Activated T-cell treated with anti-CD3 and anti-CD28 coated beads for 1 hour (primary cell): Measurements from ENCODE around the gene TMBIM1.

Experiments
- DNase-seq: peaks from one replicate; pipeline ENCODE4 v3.0.0-alpha.2; 2020; ENCODE audit warnings: low read depth

The TMBIM1 gene

GRCh38 chr2:218272531-218273212 is 19.6 kb downstream of the TMBIM1 start:
- peak; percentile 75 for DNase-seq

DNA sequence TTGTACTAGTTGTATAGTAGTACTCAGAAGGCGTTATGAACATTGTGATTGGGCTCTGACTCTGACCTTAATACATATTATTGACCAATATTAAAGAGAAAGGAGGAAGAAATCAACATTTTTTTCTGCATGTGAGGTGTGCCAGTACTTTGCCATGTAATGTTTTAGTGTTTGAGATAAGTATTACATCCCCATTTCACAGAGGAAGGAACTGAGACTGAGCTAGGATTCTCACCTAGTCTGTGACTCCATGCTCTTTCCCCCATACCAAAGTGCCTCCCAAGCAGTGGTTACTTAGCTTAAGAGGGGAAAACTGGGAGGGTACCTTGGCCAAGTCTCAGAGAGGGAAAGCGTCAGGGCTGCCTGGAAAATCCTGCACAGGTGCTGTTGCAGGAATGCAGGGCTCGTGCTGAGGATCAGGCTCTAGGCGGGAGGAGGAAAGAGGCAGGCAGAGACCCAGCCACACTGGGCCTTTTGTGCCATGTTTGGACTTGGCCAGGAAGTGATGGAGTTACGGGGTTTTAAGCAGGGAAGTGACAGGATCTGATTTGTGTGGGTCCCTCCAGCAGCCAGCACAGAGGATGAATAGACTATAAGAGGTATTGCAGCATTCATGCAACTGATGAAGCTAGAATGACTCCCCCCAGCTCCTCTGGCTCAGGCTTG is 20.3 kb downstream of the TMBIM1 start:
- no peak for DNase-seq

DNA sequence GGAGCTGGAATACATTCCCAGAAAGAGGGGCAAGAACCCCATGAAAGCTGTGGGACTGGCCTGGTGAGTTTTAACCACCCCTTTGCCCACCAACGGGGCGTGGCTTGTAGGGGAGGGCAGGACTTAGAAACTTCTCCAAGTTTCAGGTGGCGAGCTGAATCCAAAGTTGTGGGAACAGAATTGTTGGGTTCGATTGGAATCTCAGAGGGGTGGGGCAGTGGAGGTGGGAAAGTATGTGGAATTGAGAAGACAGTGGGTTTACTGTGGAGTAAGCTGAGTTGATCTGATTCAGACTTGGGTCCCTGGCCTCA is 20.9 kb downstream of the TMBIM1 start:
- no peak for DNase-seq

DNA sequence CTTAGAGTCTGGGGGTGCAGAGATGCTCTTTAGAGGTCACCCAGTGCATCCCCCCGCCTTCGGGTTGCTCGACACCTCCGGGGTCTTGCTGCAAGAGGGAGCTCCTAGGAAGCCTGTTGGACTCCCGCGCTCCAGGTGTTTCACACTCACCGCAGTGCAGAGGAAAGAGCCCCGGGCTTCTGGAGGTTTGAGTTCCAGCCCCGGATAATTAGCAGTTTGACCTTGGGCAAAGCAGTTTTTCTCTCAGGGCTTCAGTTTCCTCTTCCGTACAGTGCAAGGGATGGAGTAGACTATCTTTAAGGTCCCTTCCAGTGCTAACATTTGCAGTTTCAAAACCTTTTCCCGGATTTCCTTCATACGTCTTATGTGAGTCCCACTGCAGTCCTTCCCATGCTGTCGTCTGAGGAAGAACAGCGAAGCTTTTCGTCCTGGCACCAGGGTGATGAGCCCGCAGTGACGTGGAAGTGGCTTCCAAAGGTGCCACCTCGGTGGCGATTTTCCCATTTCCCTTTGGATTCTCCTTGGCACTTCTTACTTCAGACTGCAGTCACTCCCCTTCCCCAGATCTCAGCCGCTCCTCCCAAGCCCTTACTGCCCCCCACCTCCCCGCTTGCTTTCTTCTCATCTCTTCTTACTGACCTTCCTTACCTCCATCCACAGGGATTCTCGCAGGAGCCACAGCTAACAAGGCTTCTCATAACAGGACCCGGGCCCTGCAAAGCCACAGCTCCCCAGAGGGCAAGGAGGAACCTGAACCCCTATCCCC is 21.4 kb downstream of the TMBIM1 start:
- DNase-seq, result no peak

GRCh38 chr2:218269900-218270720 is 22.2 kb downstream of the TMBIM1 start, which contains the start of the genes AAMP and PNKD:
Gene AAMP (minus strand): TSS chr2:218270137. CDS start chr2:218270086, 51 bp downstream.
Gene PNKD (plus strand): TSS chr2:218270519. CDS start chr2:218270536, 17 bp downstream.
- peak; percentile 100 for DNase-seq

DNA sequence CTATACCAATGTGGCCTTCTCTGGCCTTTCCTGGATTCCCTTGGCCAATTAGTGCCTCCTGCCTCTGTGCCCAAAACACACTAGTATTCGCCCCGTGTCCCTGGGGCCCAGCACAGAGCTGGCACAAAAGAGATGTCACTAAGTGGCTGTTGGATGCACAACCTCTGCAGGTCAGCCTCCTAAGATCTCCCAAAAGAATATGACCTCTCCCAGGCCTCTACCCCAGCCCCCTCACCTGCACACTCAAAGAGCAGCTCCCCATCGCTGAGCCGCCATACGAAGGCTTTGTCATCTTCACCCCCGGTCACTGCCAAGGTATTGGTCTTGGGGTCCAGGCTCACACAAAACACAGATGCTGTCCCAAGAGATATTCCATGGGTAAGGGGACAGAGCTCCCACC is 25.0 kb downstream of the TMBIM1 start:
- DNase-seq, result no peak

- no peak for DNase-seq
These were observed 25.9 kb downstream of the TMBIM1 start for GRCh38 chr2:218266316-218266979.

DNA sequence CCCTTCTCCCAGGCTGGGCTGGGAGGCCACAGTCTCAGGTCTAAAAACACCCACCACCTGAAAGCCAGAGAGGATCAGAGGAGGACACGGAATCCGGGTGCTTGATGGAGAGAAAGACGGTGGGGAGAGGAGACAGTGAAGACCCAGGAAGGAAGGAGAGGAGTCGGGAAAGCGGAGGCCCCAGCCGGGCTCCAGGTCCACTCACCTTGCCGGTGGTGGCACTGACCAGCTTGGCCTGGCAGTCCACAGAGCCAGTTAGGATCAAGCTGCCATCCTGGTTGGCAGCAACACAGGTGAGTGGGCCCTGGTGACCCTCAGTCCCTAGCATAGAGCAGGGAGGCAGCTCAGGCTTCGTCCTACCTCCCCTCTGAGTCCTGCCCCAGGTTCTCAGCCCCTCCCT is 26.7 kb downstream of the TMBIM1 start:
- no peak for DNase-seq

GRCh38 chr2:218264773-218265561 is 27.3 kb downstream of the TMBIM1 start:
- DNase-seq, result no peak

DNA sequence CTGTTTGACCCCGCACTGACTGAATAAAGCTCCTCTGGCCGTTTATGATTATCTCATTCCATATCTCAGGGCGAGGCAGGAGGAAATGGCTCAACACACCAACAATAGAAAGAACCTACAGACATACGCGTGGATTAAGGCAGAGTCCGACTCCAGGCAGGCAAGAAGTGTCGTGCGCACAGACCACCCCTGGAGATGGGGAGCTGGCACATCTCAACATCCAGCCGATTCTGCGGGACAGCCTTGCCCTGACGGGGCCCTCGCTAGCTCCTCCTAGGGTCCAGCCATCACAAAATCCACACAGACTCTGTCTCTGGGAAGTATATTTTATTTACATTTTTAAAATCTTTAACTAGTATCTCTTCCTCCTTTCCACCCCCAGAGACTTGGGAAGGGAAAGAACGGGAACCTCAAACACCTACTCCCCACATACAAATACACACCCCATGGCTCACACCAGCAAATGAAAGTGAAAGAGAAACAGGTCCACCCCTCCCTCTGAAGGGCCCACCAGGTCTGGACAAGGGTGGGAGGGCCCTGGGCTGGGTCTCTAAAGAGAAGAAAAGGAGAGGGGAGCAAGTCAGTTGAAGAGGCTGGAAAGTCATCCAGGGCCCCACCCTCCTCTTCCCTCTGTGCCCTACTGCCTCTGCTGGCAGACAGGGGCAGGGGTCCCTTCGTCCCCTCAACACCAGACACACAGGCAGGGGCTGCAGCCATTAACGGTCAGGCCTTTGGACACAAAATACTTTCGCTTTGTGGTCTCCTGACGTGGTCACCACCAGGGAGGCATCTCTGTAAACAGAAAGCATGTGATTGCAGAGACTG is 28.3 kb downstream of the TMBIM1 start:
- no peak for DNase-seq

- DNase-seq, result no peak
These were observed 29.4 kb downstream of the TMBIM1 start for GRCh38 chr2:218262631-218263586.

DNA sequence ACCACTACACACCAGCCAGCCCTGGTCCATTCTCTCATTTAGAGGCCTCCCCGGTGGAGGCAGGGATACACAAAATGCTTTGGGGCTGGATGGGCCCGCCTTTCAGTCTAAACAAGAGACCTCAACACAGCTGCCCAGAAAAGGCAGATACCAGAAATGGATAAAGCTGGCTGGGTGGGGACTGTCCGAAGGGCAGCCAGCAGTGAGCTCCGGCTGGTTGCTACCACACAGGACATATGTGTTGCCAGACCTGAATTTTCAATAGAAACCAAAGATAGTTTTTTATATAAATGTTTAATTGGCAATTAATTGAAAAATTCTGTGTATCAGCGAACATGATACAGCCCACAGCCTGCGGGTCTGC is 30.1 kb downstream of the TMBIM1 start:
- DNase-seq, result no peak

- DNase-seq, result no peak
These were observed 30.7 kb downstream of the TMBIM1 start for GRCh38 chr2:218261423-218262236.

DNA sequence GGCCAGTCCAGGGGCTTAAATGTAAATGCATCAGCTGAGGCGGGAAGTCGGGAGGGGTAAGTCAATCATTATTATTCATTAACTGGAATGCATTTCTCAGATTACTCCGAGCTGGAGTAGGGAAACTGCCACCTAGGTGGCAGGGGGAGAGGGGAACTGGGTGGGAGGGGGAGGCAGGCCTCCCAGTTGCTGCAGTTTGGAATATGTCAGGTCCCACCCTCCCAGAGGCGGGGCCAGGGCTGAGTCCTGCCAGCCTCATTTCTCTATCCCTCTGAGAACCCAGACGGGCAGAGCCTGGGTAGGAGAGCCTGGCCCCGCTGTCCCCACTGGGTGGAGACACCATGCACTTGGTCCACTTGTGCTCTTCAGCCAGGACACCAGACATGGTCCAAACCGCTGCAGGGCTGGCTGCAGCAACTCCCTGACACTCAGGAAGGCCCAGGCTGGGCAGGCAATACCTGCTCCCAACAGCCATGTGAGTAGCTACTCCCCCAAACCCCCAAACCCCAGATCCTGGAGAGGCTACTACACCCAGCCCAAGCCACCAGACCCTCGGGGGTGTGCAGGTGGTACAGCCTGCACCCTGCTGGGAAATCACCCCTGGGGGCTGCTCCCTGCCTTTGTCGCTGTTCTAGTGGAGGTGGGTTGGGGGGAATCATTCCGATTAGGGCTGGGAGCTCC is 31.4 kb downstream of the TMBIM1 start, which contains the start of gene GPBAR1:
GPBAR1 (plus strand) TSS at position 274 of the 681 bp plus-strand sequence. CDS start 1,710 bp downstream, outside the sequence.
- no peak for DNase-seq

DNA sequence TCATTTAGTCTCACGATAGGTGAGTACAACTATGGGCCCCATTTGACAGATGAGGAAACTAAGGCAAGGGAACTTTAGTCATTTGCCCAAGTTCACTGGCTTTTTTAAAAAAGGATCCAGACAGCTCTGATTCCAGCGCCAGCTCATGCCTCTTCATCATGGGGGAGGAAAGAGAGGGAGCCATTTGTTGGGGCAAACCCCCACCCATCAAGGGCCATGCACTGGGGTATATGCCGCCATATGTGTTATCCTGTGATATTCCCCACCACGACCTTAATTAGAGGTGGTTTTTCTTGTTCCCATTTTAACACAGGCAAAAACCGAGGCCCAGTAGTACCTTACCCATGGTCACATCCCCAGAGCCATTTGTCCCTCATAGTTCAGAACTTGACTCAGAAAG is 32.1 kb downstream of the TMBIM1 start:
- DNase-seq, result no peak

DNA sequence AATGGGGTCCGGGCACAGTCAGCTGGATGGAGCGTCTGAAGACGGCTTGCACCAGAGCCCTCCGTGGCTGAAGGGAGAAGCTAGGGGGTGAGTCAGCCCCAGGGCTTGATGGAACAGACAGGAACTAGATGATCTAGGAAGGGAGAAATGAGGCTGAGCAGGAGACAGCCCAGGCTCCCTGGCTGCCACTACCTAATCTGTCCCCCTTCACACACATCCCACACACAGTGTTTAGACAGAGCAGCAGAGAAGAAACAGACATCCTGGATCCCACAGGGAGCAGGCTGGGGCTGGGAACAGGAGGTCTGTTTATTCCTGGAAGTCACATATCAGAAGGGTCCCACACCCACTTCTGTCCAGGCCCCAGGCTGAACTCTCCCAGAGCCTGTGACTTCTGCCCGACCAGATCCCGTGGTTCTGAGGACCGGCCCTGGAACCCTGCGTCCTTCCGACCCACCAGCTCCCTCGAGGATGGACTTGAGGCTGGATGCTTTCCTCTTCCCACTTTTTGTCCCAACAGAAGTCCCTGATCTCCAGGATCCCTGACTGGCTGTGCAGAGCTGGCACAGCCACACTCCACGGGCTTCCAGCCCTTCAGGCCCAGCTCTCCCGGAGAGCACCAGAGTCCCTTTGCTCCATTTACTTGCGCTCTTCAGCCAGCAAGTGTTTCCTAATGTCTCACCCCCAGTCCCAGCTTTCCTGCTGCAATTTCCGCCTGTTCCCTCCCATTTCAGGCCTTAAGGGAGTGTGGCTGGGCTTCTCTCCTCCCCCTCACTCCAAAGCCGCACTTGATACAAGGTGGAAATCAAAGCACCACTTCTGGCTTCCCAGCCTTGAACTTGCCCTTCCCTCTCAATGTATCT is 33.0 kb downstream of the TMBIM1 start:
- DNase-seq, result no peak
